Measurements from ENCODE around the gene ZIC3. TPM values are rescaled to one million over a fixed set of nuclear protein-coding genes. Genes with fewer than 3 reads are reported as not detected.

ZIC3 gene
- total RNA-seq, 4 donors from 2014 or later = not detected

DNA sequence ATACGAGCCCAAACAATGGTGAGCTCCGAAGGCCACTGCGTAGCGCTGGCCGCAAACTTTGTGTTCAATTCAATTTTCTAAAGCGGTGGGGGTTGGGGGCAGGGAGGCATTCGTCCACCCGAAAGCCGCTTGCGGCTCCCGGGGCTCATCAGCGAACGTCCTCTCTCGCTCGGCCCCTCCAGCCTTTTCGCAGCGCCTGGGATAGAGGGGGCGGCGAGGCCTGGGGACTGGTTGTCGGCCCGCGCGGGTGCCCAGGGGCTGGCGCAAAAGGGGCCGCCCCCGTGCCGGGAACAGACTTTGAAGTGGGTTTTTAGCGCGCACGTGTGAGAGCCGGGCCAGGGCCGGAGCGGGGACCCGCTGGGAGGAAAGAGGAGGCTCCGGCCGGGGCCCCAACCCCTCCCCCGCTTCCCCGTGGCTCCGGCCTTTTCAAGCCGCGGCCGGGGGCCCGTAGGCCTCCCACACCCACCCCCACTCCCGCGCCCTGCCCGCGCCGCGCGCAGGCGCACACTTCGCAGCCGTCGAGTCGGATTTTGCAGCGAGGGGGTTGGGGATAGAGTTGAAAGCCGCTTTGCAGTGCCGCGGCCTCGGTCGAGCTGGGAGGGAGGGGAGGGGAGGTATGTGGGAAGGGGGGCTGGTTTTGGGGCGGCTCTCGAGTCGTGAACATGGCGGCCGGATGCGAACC is 8.3 kb downstream of the ZIC3 start:
- H3K9me3 ChIP-seq = no peaks in the 10 kb centered on the region
- intact Hi-C loops (cut with DNase I) = no loop called here

DNA sequence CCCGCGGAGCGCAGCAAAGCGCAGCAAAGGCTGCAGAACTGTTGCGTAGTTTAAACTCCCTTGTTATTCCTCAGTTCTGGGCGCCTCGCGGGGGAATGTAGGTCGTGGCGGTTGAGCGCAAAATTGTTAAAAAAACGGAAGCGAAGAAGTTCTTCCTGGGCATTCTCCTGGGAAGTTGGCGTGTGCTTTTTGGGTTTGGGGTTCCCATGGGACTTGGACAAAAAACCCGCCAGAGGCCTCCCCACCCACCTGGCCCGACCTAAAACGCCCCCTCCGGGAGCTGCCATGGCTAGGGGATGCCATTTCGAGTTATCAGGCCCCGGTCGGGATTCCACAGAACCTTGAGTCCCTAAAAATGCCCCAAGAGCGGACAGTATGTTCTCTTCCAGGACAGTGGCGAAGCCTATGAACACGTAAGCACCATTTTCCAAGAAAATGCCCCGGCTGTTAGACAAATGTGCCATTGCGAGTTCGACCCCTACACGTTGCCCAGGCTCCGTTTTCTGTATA is 8.9 kb downstream of the ZIC3 start:
- Histone ChIP-seq H3K36me3 (no peaks in the 10 kb centered on the region), H3K4me3 (no peak overlapping the region), H3K27me3 (peaks cover 5 to 70% (median 42%) of the 10 kb centered on the region in 4 donors), H3K27ac (replicated peaks in 1 of 4) (no peak overlapping the region), H3K4me1 (peaks cover 0 to 11% (median 5%) of the 10 kb centered on the region in 4 donors), H3K9me3 (no peaks in the 10 kb centered on the region)
- intact Hi-C loops (cut with DNase I) = no loop called here
- no peak for TF ChIP-seq POLR2AphosphoS5 (IDR thresholded peaks at IDR 0.05)
- TF ChIP-seq, protein P1, sequence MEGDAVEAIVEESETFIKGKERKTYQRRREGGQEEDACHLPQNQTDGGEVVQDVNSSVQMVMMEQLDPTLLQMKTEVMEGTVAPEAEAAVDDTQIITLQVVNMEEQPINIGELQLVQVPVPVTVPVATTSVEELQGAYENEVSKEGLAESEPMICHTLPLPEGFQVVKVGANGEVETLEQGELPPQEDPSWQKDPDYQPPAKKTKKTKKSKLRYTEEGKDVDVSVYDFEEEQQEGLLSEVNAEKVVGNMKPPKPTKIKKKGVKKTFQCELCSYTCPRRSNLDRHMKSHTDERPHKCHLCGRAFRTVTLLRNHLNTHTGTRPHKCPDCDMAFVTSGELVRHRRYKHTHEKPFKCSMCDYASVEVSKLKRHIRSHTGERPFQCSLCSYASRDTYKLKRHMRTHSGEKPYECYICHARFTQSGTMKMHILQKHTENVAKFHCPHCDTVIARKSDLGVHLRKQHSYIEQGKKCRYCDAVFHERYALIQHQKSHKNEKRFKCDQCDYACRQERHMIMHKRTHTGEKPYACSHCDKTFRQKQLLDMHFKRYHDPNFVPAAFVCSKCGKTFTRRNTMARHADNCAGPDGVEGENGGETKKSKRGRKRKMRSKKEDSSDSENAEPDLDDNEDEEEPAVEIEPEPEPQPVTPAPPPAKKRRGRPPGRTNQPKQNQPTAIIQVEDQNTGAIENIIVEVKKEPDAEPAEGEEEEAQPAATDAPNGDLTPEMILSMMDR (IDR thresholded peaks at IDR 0.05) = no peak
- no peak for TF ChIP-seq EP300 (IDR thresholded peaks at IDR 0.05)
- TF ChIP-seq POLR2A (IDR thresholded peaks at IDR 0.05; ENCODE audit: low read depth) = no peak
- WGBS = 28% methylated on average over 26 of the region's 29 CpGs
- no peak for DNase-seq (ENCODE audit: extremely low spot score)

More for the DNA sequence above, 8.3 kb downstream of the ZIC3 start:
- peaks cover 5 to 76% (median 46%) of the 10 kb centered on the region in 4 donors for H3K27me3 ChIP-seq
- peaks cover 0 to 11% (median 5%) of the 10 kb centered on the region in 4 donors for H3K4me1 ChIP-seq
- 18% methylated on average over 11 of the region's 67 CpGs for WGBS
- no peaks in the 10 kb centered on the region for H3K36me3 ChIP-seq
- H3K27ac ChIP-seq (replicated peaks in 1 of 4) = no peak overlapping the region
- no peak overlapping the region for H3K4me3 ChIP-seq
- no peak for TF ChIP-seq POLR2AphosphoS5 (IDR thresholded peaks at IDR 0.05)
- TF ChIP-seq, protein P1 (IDR thresholded peaks at IDR 0.05) = no peak
- DNase-seq (ENCODE audit: extremely low spot score) = no peak

DNA sequence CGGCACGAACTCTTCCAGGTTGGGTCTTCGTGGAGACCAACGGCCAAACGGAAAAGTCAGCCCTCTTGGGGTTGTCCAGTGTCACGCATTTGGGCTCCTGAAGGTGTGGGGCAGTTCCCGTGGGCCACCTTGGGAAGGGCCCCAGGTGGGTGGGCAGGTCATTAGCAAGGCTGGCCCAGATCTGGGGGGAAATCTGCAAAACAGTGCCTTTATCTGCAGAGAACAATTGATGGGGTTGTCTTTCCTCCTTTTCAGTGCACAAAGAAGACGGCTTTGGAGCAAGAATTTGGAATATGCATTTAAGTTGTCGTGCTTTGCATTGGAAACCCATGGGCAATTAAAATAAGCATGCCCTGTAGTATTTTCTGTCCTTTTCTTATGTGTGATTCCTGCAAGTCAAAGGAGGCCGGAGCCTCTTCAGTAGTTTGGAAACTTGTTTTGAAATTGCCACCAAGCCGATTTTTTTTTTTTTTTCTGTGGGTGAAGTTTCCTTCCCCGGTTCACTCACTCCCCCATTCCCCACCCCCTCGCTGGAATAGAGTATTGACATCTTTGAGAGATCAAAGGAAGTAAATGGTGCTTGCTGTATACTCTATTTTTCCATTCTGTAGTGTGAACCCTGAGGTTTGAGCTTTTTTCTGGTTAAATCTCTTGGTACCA is 9.8 kb downstream of the ZIC3 start:
- 29% methylated on average over 13 of the region's 13 CpGs for WGBS
- Histone ChIP-seq H3K4me1 (peaks cover 0 to 11% (median 5%) of the 10 kb centered on the region in 4 donors), H3K9me3 (no peaks in the 10 kb centered on the region), H3K36me3 (no peaks in the 10 kb centered on the region), H3K27ac (replicated peaks in 1 of 4) (no peak overlapping the region), H3K4me3 (no peak overlapping the region), H3K27me3 (peaks cover 5 to 61% (median 35%) of the 10 kb centered on the region in 4 donors)
- no peak for DNase-seq (ENCODE audit: extremely low spot score)
- intact Hi-C loops (cut with DNase I) = no loop called here
- no peak for TF ChIP-seq POLR2A (IDR thresholded peaks at IDR 0.05; ENCODE audit: low read depth)

DNA sequence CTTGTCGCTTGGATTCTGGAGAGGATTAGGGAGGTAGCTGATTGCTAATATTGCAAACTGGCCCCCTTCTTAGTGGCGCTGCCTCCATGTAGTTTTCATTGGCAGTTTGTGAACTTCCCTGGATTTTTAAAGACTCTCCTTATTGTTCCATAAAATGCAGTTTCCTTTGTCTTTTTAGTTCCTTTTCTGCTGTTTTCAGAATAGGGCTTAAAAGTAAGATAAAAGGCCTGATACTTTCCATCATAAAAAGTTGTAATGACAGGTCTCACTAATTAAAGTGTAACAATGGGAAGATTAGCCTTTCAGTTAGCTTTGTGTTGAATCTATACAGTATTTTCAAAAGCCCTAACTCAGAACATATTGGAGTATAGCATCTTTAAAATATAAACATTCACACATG is 21.2 kb downstream of the ZIC3 start:
- peaks cover 0 to 9% (median 3%) of the 10 kb centered on the region in 4 donors for H3K27me3 ChIP-seq
- no peak overlapping the region for H3K27ac ChIP-seq (replicated peaks in 1 of 4)
- 36% methylated on average over 2 of the region's 2 CpGs for WGBS
- H3K4me1 ChIP-seq = no peaks in the 10 kb centered on the region
- no peak for DNase-seq (ENCODE audit: extremely low spot score)
- no peak overlapping the region for H3K4me3 ChIP-seq
- no peaks in the 10 kb centered on the region for H3K36me3 ChIP-seq
- no peaks in the 10 kb centered on the region for H3K9me3 ChIP-seq
- no peak for TF ChIP-seq EP300 (IDR thresholded peaks at IDR 0.05)
- TF ChIP-seq POLR2AphosphoS5 (IDR thresholded peaks at IDR 0.05) = no peak
- TF ChIP-seq POLR2A (IDR thresholded peaks at IDR 0.05; ENCODE audit: low read depth) = no peak
- TF ChIP-seq, protein P1 (IDR thresholded peaks at IDR 0.05) = no peak
- intact Hi-C loops (cut with DNase I) = no loop called here

DNA sequence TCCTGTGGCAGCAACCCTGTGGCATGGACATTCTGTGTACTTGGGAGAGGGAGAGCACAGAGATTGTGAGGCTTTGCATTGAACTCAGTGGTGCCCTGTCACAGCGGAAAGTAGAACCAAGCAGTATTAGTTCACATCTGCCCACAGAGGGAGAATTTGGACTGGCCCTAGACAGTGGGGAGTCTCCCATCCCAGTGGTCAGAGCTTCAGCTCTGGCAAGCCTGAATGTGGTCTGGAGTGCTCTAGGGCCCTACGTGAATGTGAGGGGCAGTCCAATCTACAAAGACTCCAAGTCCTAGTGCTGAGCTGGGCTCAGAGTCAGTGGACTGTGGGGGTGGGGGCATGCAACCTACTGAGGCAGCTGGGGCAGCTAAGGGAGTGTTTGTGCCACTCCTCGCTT is 34.8 kb downstream of the ZIC3 start:
- 92% methylated on average over 2 of the region's 3 CpGs for WGBS
- intact Hi-C loops (cut with DNase I) = no loop called here
- no peak for DNase-seq (ENCODE audit: extremely low spot score)

More for the DNA sequence above, 34.8 kb downstream of the ZIC3 start:
- Histone ChIP-seq H3K27me3 (no peaks in the 10 kb centered on the region), H3K9me3 (no peaks in the 10 kb centered on the region), H3K4me1 (no peaks in the 10 kb centered on the region), H3K27ac (replicated peaks in 1 of 4) (no peak overlapping the region), H3K4me3 (no peak overlapping the region), H3K36me3 (no peaks in the 10 kb centered on the region)
- TF ChIP-seq, protein P1 (IDR thresholded peaks at IDR 0.05) = no peak
- TF ChIP-seq EP300 (IDR thresholded peaks at IDR 0.05) (no peak), POLR2A (IDR thresholded peaks at IDR 0.05; ENCODE audit: low read depth) (no peak), POLR2AphosphoS5 (IDR thresholded peaks at IDR 0.05) (no peak)

Data from esophagus muscularis mucosa (tissue), 4 donors.